Keratinocyte (primary cell): Measurements from ENCODE around the gene TSPEAR. TPM values are rescaled to one million over a fixed set of nuclear protein-coding genes. Genes with fewer than 3 reads are reported as not detected.

ENCODE experiments used
- DNase-seq: peaks from one replicate; pipeline ENCODE4 v3.0.0-alpha.2; 2011; ENCODE audit warnings: low read depth, missing footprints, low spot score
- FAIRE-seq: peaks from 2 replicates; lab custom pipeline; 2011; peaks lifted over from hg19 to GRCh38; lab: Jason Lieb, UNC
- H2AFZ ChIP-seq: 2 replicates; pipeline ENCODE4 v1.6.0; 2012; ENCODE audit warnings: low read length, control low read depth, inconsistent platforms; ENCODE audit not compliant: control insufficient read depth
- H3K27ac ChIP-seq: 2 replicates; pipeline ENCODE4 v1.5.1; 2011; ENCODE audit warnings: low read length; ENCODE audit not compliant: control insufficient read depth, insufficient read depth
- H3K27me3 ChIP-seq: 3 replicates; pipeline ENCODE4 v1.6.0; 2011; ENCODE audit warnings: low read length; ENCODE audit not compliant: control insufficient read depth, insufficient read depth; ENCODE audit errors: extremely low read depth
- H3K36me3 ChIP-seq, 2 experiments: 2 replicates in 1 of 2; 3 replicates in 1 of 2; pipeline ENCODE4 v1.5.1; 2011; ENCODE audit warnings: low read length in 2 of 2, mild to moderate bottlenecking in 1 of 2; ENCODE audit not compliant: control insufficient read depth in 2 of 2, insufficient read depth in 2 of 2; ENCODE audit errors: extremely low read depth in 1 of 2
- H3K4me1 ChIP-seq: 3 replicates; pipeline ENCODE4 v1.5.1; 2011; ENCODE audit warnings: low read length; ENCODE audit not compliant: control insufficient read depth, insufficient read depth; ENCODE audit errors: extremely low read depth
- H3K4me2 ChIP-seq: 3 replicates; pipeline ENCODE4 v1.6.0; 2011; ENCODE audit warnings: low read depth, low read length; ENCODE audit not compliant: control insufficient read depth, insufficient read depth; ENCODE audit errors: extremely low read depth
- H3K4me3 ChIP-seq, 3 experiments: fragments of 200-600 bp in 1 of 3; sonication (generic) in 1 of 3; 2 replicates in 2 of 3; 3 replicates in 1 of 3; pipeline ENCODE4 v1.5.1; 2011 to 2016; ENCODE audit warnings: low read length in 3 of 3, mild to moderate bottlenecking in 3 of 3, control low read depth in 2 of 3, inconsistent platforms in 1 of 3, low read depth in 1 of 3, mixed read lengths in 1 of 3, mixed run types in 1 of 3, moderate library complexity in 1 of 3; ENCODE audit not compliant: control insufficient read depth in 2 of 3, insufficient read depth in 2 of 3; ENCODE audit errors: extremely low read depth in 1 of 3
- H3K79me2 ChIP-seq: 2 replicates; pipeline ENCODE4 v1.6.0; 2012; ENCODE audit warnings: low read length; ENCODE audit not compliant: control insufficient read depth, insufficient read depth
- H3K9ac ChIP-seq: 3 replicates; pipeline ENCODE4 v1.6.0; 2011; ENCODE audit warnings: low read length; ENCODE audit not compliant: control insufficient read depth, insufficient read depth; ENCODE audit errors: extremely low read depth
- H3K9me1 ChIP-seq: 3 replicates; pipeline ENCODE4 v1.6.0; 2011; ENCODE audit warnings: low read length; ENCODE audit not compliant: control insufficient read depth, insufficient read depth; ENCODE audit errors: extremely low read depth
- H3K9me3 ChIP-seq: 2 replicates; pipeline ENCODE4 v1.5.1; 2012; ENCODE audit warnings: low read depth, low read length; ENCODE audit not compliant: control insufficient read depth
- H4K20me1 ChIP-seq: 3 replicates; pipeline ENCODE4 v1.6.0; 2011; ENCODE audit warnings: low read length; ENCODE audit not compliant: control insufficient read depth, insufficient read depth; ENCODE audit errors: extremely low read depth
- CTCF ChIP-seq, 3 experiments: IDR thresholded peaks in 1 of 3; conservative IDR thresholded peaks in 1 of 3; optimal IDR thresholded peaks in 1 of 3; 2 replicates in 2 of 3; 3 replicates in 1 of 3; pipeline versions ENCODE3 to v1.5.1; 2011; ENCODE audit warnings: low read length in 3 of 3, mild to moderate bottlenecking in 3 of 3, moderate library complexity in 2 of 3, control low read depth in 1 of 3, inconsistent platforms in 1 of 3; ENCODE audit not compliant: insufficient read depth in 2 of 3; ENCODE audit errors: extremely low read depth in 1 of 3
- EZH2 ChIP-seq: IDR thresholded peaks from one replicate; pipeline ENCODE4 v1.6.1; 2012; ENCODE audit warnings: inconsistent platforms, mild to moderate bottlenecking, low read length, moderate library complexity
- dilution Hi-C: fragments of 300-500 bp; cut with MboI; formaldehyde crosslinking; loops from one replicate; pipeline ENCODE4 v1.7.0; 2020; ENCODE audit warnings: low sequenced_read_pairs; ENCODE audit not compliant: extremely low pct_ligation_motif_present
- polyA plus RNA-seq, 5 experiments: library from polyadenylated mRNA; depleted of rRNA in 3 of 5; stranded (reverse) in 3 of 5; stranded (forward) in 1 of 5; unstranded in 1 of 5; fragments of >200 nt; gene quantifications; 1 replicate in 1 of 5; 2 replicates in 3 of 5; 3 replicates in 1 of 5; pipeline versions ENCODE4 v1.2.1 to v1.2.3, GENCODE V29; 2011 to 2012; ENCODE audit warnings: missing spikeins in 2 of 5, low read depth in 1 of 5, low replicate concordance in 1 of 5

TSPEAR gene
- polyA plus RNA-seq, 1 donor (not counting 4 experiments of a cell fraction or from before 2014, with no cell fraction given) = 0.12 TPM

GRCh38 chr21:44756423-44757185 is 45.2 kb upstream of the TSPEAR start:
- no peak for FAIRE-seq
- no peak overlapping the region for H3K4me3 ChIP-seq
- H3K9me1 ChIP-seq = no peaks in the 10 kb centered on the region
- H3K27ac ChIP-seq = no peak overlapping the region
- no peak overlapping the region for H3K4me2 ChIP-seq
- no peak overlapping the region for H3K9ac ChIP-seq
- H3K9me3 ChIP-seq = no peaks in the 10 kb centered on the region
- no peaks in the 10 kb centered on the region for H3K79me2 ChIP-seq
- no peaks in the 10 kb centered on the region for H3K27me3 ChIP-seq
- dilution Hi-C loops = no loop called here
- no peaks in the 10 kb centered on the region for H4K20me1 ChIP-seq
- peaks cover 23% of the 10 kb centered on the region for H3K4me1 ChIP-seq
- H3K36me3 ChIP-seq = no peaks in the 10 kb centered on the region
- no peak for DNase-seq
- TF ChIP-seq CTCF (optimal IDR thresholded peaks at IDR 0.05 in 1 of 3, IDR thresholded peaks at IDR 0.05 in 1 of 3, conservative IDR thresholded peaks at IDR 0.05 in 1 of 3; ENCODE audit: extremely low read depth in 1 of 3, insufficient read depth in 2 of 3, low read length in 3 of 3) (no peak), EZH2 (no peak)
- H2AFZ ChIP-seq = no peak overlapping the region

GRCh38 chr21:44755227-44755626 is 43.9 kb upstream of the TSPEAR start:
- no peak overlapping the region for H2AFZ ChIP-seq
- peaks cover 34% of the 10 kb centered on the region for H3K4me1 ChIP-seq
- dilution Hi-C loops = no loop called here
- H3K4me2 ChIP-seq = no peak overlapping the region
- no peaks in the 10 kb centered on the region for H3K9me3 ChIP-seq
- DNase-seq = no peak
- no peaks in the 10 kb centered on the region for H3K27me3 ChIP-seq
- H3K9me1 ChIP-seq = no peaks in the 10 kb centered on the region
- no peaks in the 10 kb centered on the region for H3K36me3 ChIP-seq
- H4K20me1 ChIP-seq = no peaks in the 10 kb centered on the region
- H3K27ac ChIP-seq = no peak overlapping the region
- H3K9ac ChIP-seq = no peak overlapping the region
- TF ChIP-seq CTCF (optimal IDR thresholded peaks at IDR 0.05 in 1 of 3, IDR thresholded peaks at IDR 0.05 in 1 of 3, conservative IDR thresholded peaks at IDR 0.05 in 1 of 3; ENCODE audit: extremely low read depth in 1 of 3, insufficient read depth in 2 of 3, low read length in 3 of 3) (peak in 1 of 3 experiments; percentile 7), EZH2 (no peak)
- FAIRE-seq = no peak
- no peak overlapping the region for H3K4me3 ChIP-seq
- peaks cover 6% of the 10 kb centered on the region for H3K79me2 ChIP-seq
